ENCODE results near the gene PNMA6E. TPM values are rescaled to one million over a fixed set of nuclear protein-coding genes. Genes with fewer than 3 reads are reported as not detected.
"Not testable (repeated sequence)": the region's sequence is repeated elsewhere in the genome, so short reads cannot be mapped to it uniquely, and the experiment has no call there.

Gene PNMA6E
- total and polyA plus RNA-seq, 11 donors: not detected

DNA sequence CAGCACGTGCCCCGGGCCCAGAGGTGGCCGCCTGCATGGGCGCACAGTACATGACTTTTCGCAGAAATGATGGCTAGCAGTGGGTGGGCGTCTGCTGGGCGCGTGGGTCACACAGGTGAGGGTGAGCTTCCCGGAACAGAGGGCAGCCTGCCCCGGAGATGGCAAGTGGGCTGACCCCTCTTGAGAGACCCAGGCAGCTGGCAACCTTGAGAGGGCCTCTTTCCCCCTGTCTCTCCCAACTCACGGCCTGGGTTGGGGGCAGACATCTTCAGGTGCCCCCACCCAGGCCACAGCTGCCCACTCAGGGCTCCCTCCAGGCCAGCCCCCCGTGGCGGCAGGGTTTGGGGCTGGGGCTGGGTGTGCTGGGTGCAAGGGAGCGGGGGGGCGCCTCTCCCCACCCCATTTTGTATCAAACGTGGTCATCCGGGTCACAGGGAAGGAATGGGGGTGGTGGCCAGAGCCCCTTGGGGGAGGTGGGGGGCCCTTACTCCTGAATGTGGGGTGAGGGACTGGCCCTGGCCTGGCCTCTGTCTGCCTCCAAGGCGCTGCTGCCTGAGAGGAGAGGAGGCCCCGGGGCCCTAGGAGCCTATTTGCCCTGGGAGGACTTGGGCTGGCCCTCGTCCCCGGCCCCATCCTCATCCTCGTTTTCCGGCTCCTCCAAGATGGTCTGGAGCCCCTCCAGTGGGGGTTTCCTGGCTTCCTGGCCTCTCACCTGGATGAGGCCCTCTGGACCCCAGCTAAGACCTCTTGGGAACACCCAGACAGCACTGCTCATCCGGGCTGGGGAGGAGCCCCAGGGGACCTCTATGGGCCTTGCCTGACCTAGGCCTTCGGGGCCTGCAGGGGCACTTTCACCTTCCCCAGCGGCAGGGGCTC lies 4.6 kb downstream of the PNMA6E start:
- Histone ChIP-seq H3K4me3 (no peak overlapping the region), H3K27me3 (peaks cover 0 to 13% (median 0%) of the 10 kb centered on the region in 9 donors), H3K27ac (no peak overlapping the region), H3K4me1 (no peaks in the 10 kb centered on the region), H3K36me3 (no peaks in the 10 kb centered on the region), H3K9me3 (no peaks in the 10 kb centered on the region)
- TF ChIP-seq, protein P1, sequence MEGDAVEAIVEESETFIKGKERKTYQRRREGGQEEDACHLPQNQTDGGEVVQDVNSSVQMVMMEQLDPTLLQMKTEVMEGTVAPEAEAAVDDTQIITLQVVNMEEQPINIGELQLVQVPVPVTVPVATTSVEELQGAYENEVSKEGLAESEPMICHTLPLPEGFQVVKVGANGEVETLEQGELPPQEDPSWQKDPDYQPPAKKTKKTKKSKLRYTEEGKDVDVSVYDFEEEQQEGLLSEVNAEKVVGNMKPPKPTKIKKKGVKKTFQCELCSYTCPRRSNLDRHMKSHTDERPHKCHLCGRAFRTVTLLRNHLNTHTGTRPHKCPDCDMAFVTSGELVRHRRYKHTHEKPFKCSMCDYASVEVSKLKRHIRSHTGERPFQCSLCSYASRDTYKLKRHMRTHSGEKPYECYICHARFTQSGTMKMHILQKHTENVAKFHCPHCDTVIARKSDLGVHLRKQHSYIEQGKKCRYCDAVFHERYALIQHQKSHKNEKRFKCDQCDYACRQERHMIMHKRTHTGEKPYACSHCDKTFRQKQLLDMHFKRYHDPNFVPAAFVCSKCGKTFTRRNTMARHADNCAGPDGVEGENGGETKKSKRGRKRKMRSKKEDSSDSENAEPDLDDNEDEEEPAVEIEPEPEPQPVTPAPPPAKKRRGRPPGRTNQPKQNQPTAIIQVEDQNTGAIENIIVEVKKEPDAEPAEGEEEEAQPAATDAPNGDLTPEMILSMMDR (IDR thresholded peaks at IDR 0.05): no peak
- TF ChIP-seq POLR2A (IDR thresholded peaks at IDR 0.05): no peak
- 82 to 91% (median 87%) methylated on average over 8 to 26 of the region's 26 CpGs for WGBS, 4 donors
- ATAC-seq: no peak
- intact Hi-C loops (cut with DNase I): no loop called here
- DNase-seq: no peak

DNA sequence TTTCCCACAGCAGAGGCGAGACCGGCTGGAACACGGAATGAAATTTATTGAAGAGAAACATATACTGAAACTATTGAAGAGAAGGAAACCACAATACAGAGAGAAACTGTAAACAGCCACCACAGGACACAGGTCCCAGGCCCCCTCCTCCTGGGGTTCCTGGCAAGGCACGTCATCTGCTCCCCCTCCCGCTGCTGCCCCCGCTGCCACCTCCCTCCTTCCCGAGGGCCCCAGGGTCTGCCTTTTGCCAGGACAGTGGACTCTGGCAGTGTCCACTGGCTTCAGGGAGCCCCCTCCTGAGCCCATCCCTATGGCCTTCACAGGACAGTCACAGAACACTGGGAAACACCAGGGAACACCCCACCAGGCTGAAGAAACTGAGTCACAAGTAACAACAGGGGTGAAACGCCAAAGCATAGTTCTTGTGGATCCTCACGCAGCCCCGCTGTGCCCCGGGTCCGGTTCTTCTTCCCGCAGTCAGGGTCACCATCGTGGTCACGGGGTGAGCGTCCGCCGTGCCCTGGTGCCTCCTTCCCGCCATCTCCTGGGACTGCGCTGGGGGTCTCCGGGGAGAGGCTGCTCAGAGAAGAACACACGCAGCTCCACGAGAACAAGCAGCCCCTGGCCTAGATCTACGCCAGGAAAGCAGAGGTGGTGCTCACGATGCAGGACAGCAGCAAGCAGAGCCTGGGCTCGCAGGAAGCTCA lies 5.4 kb downstream of the PNMA6E start:
- TF ChIP-seq, protein P1 (IDR thresholded peaks at IDR 0.05): no peak
- no peak for TF ChIP-seq POLR2A (IDR thresholded peaks at IDR 0.05)
- H3K27ac ChIP-seq: no peak overlapping the region
- H3K4me3 ChIP-seq: no peak overlapping the region
- H3K27me3 ChIP-seq: peaks cover 0 to 13% (median 0%) of the 10 kb centered on the region in 9 donors
- no peaks in the 10 kb centered on the region for H3K4me1 ChIP-seq
- H3K36me3 ChIP-seq: no peaks in the 10 kb centered on the region
- DNase-seq (no peak), ATAC-seq (no peak)
- no peaks in the 10 kb centered on the region for H3K9me3 ChIP-seq
- WGBS, 4 donors: 86 to 92% (median 88%) methylated on average over 19 to 26 of the region's 26 CpGs
- intact Hi-C loops (cut with DNase I): no loop called here

DNA sequence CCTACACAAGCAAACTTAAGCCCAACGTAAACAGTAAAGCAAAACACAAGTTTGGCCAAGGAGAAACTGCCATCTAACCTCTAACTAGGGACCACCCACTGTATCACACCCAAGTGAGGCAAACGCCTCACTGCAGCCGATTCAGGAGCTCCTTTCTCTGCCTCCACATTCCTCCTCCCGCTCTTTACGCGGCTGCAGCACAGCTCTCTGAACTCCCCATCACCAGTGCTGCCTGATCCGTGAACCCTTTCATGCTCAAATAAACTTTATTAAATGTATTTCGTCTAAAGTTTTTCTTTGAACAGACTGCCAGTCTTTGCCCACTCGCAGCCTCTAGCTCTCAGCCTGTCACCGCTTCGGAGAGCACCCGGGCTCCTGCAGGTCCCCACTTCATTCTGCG lies 6.5 kb downstream of the PNMA6E start:
- Histone ChIP-seq H3K27me3 (peaks cover 0 to 13% (median 0%) of the 10 kb centered on the region in 9 donors), H3K27ac (no peak overlapping the region), H3K36me3 (no peaks in the 10 kb centered on the region), H3K4me1 (no peaks in the 10 kb centered on the region), H3K9me3 (no peaks in the 10 kb centered on the region), H3K4me3 (no peak overlapping the region)
- TF ChIP-seq, protein P1 (IDR thresholded peaks at IDR 0.05): no peak
- TF ChIP-seq POLR2A (IDR thresholded peaks at IDR 0.05): no peak
- DNase-seq: no peak
- intact Hi-C loops (cut with DNase I): no loop called here
- ATAC-seq: no peak
- WGBS, 4 donors: 71 to 78% (median 74%) methylated on average over 13 of the region's 13 CpGs

DNA sequence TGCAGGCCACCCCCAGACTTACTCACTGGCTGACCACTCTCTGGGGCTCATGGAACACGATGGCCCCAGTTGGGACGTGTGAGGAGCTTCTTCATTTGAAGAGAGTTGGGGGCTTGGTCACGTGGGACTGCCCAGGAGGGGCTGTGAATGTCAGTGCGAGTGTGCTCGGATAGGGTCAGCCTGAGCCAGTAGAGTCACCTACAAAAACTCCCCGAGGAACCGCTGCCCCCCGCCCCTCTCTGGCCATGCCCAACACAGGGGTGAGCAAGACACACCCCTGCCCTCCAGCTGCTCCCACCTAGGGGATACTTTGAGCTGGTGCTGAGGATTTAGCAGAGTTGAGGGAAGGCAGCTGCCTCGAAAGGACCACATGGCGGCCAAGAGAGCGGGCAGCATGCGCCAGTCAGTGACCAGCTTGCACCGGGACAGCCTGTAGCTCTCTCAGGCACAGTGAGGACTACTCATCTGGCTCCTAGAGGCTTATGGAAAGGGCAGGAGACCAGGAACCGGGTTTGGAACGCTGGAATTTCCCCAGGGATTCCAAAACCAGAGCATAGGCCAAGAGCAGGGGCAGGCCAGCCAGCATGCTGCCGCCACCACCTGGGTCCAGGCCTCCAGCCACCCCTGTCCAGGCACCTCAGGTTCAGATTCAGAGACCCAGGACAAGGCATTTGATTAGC lies 8.4 kb downstream of the PNMA6E start:
- WGBS, 4 donors: 80 to 91% (median 86%) methylated on average over 13 to 16 of the region's 16 CpGs
- TF ChIP-seq, protein P1 (IDR thresholded peaks at IDR 0.05): no peak
- TF ChIP-seq POLR2A (IDR thresholded peaks at IDR 0.05): no peak
- ATAC-seq (no peak), DNase-seq (no peak)
- H3K27me3 ChIP-seq: peaks cover 0 to 19% (median 0%) of the 10 kb centered on the region in 9 donors
- no peaks in the 10 kb centered on the region for H3K36me3 ChIP-seq
- intact Hi-C loops (cut with DNase I): no loop called here
- no peak overlapping the region for H3K4me3 ChIP-seq
- no peaks in the 10 kb centered on the region for H3K9me3 ChIP-seq
- H3K27ac ChIP-seq: no peak overlapping the region
- H3K4me1 ChIP-seq: no peaks in the 10 kb centered on the region

DNA sequence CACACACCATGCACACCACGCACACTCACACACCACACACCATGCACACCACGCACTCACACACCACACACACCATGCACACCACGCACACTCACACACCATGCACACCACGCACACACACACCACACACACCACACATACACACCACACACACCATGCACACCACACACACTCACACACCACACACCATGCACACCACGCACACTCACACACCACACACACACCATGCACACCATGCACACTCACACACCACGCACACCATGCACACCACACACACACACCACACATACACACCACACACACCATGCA lies 11.7 kb downstream of the PNMA6E start:
- intact Hi-C loops (cut with DNase I): not testable (repeated sequence)

More for the DNA sequence above, 11.7 kb downstream of the PNMA6E start:
- H3K27ac ChIP-seq, H3K9me3 ChIP-seq, H3K4me3 ChIP-seq, H3K36me3 ChIP-seq, ATAC-seq, H3K27me3 ChIP-seq, H3K4me1 ChIP-seq, DNase-seq: not testable (repeated sequence)
- 87 to 99% (median 93%) methylated on average over 6 of the region's 6 CpGs for WGBS, 4 donors
